Liver (tissue), 3 donors: ENCODE measurements around the gene SCN2A.

Experiments used
- SP1 ChIP-seq: IDR thresholded peaks from 2 replicates; pipeline ENCODE4 v1.6.1; 2018; ENCODE audit warnings: antibody characterized with exemption, mild to moderate bottlenecking
- TF ChIP-seq, protein P1 (sequence below): fragments of 150-350 bp; IDR thresholded peaks from 2 replicates; pipeline ENCODE4 v1.5.1; 2017; ENCODE audit warnings: improper control_type of control experiment, low read depth, low read length; ENCODE audit not compliant: missing input control
- donor health status: healthy.
- donor health status: healthy.

GRCh38 chr2:165251366-165251765 lies 12.2 kb downstream of the SCN2A start:
- TF ChIP-seq, protein P1, sequence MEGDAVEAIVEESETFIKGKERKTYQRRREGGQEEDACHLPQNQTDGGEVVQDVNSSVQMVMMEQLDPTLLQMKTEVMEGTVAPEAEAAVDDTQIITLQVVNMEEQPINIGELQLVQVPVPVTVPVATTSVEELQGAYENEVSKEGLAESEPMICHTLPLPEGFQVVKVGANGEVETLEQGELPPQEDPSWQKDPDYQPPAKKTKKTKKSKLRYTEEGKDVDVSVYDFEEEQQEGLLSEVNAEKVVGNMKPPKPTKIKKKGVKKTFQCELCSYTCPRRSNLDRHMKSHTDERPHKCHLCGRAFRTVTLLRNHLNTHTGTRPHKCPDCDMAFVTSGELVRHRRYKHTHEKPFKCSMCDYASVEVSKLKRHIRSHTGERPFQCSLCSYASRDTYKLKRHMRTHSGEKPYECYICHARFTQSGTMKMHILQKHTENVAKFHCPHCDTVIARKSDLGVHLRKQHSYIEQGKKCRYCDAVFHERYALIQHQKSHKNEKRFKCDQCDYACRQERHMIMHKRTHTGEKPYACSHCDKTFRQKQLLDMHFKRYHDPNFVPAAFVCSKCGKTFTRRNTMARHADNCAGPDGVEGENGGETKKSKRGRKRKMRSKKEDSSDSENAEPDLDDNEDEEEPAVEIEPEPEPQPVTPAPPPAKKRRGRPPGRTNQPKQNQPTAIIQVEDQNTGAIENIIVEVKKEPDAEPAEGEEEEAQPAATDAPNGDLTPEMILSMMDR, result no peak
- no peak for TF ChIP-seq SP1
